Central memory CD8-positive, alpha-beta T cell (primary cell): ENCODE measurements around the gene CLEC16A.

Experiments used
- ATAC-seq: fragments of 150-1000 bp; cut with Tn5 transposase; replicated peaks from 2 replicates; pipeline ENCODE4 v1.10.0; 2022; ENCODE audit warnings: mild to moderate bottlenecking, moderate FRiP score, moderate number of reproducible peaks; ENCODE audit not compliant: poor library complexity, severe bottlenecking; ENCODE audit errors: extremely low read depth
- DNase-seq, 2 donors: peaks; one replicate each; pipeline ENCODE4 v3.0.0; 2021; ENCODE audit warnings: low spot score in 2 of 2
- H3K27ac Mint-ChIP-seq: one replicate; pipeline ENCODE4 v1.8.0; 2022; ENCODE audit warnings: low read depth, mild to moderate bottlenecking, moderate library complexity, mixed read lengths
- H3K27me3 Mint-ChIP-seq: one replicate; pipeline ENCODE4 v1.8.0; 2022; ENCODE audit warnings: mixed read lengths
- H3K36me3 Mint-ChIP-seq: one replicate; pipeline ENCODE4 v1.8.0; 2022; ENCODE audit warnings: mild to moderate bottlenecking, moderate library complexity, mixed read lengths; ENCODE audit not compliant: insufficient read depth
- H3K4me1 Mint-ChIP-seq: one replicate; pipeline ENCODE4 v1.8.0; 2022; ENCODE audit warnings: mixed read lengths
- H3K4me3 Mint-ChIP-seq: one replicate; pipeline ENCODE4 v1.8.0; 2022; ENCODE audit warnings: mild to moderate bottlenecking, moderate library complexity, mixed read lengths
- H3K9me3 Mint-ChIP-seq: one replicate; pipeline ENCODE4 v1.8.0; 2022; ENCODE audit warnings: mixed read lengths

CLEC16A gene

GRCh38 chr16:10980813-10981212 lies 36.4 kb downstream of the CLEC16A start:
- Mint-ChIP-seq H3K4me3 (no peak overlapping the region), H3K27me3 (no peaks in the 10 kb centered on the region), H3K9me3 (no peaks in the 10 kb centered on the region), H3K27ac (no peak overlapping the region), H3K4me1 (no peaks in the 10 kb centered on the region), H3K36me3 (peaks cover 13% of the 10 kb centered on the region)
- ATAC-seq (no peak), DNase-seq (no peak)

- Mint-ChIP-seq H3K4me1 (no peaks in the 10 kb centered on the region), H3K27me3 (no peaks in the 10 kb centered on the region), H3K9me3 (no peaks in the 10 kb centered on the region), H3K4me3 (no peak overlapping the region), H3K27ac (no peak overlapping the region), H3K36me3 (peaks cover 16% of the 10 kb centered on the region)
- DNase-seq (no peak), ATAC-seq (peak; percentile 32)
Observed at GRCh38 chr16:10981697-10982216, 37.4 kb downstream of the CLEC16A start.

- H3K9me3 Mint-ChIP-seq: no peaks in the 10 kb centered on the region
- H3K27ac Mint-ChIP-seq: no peak overlapping the region
- peaks cover 14% of the 10 kb centered on the region for H3K36me3 Mint-ChIP-seq
- ATAC-seq: no peak
- H3K4me3 Mint-ChIP-seq: no peak overlapping the region
- no peaks in the 10 kb centered on the region for H3K27me3 Mint-ChIP-seq
- H3K4me1 Mint-ChIP-seq: peaks cover 6% of the 10 kb centered on the region
- DNase-seq: no peak
Observed at GRCh38 chr16:10982465-10983150, 38.2 kb downstream of the CLEC16A start.

- Mint-ChIP-seq H3K36me3 (peaks cover 12% of the 10 kb centered on the region), H3K9me3 (no peaks in the 10 kb centered on the region), H3K27me3 (no peaks in the 10 kb centered on the region), H3K27ac (no peak overlapping the region), H3K4me1 (peaks cover 11% of the 10 kb centered on the region), H3K4me3 (no peak overlapping the region)
- ATAC-seq (no peak), DNase-seq (no peak)
Observed at GRCh38 chr16:10983159-10983558, 38.8 kb downstream of the CLEC16A start.

GRCh38 chr16:10984509-10984908 lies 40.1 kb downstream of the CLEC16A start:
- no peak overlapping the region for H3K4me3 Mint-ChIP-seq
- no peak overlapping the region for H3K27ac Mint-ChIP-seq
- H3K27me3 Mint-ChIP-seq: no peaks in the 10 kb centered on the region
- ATAC-seq (no peak), DNase-seq (no peak)
- H3K4me1 Mint-ChIP-seq: peaks cover 20% of the 10 kb centered on the region
- H3K9me3 Mint-ChIP-seq: no peaks in the 10 kb centered on the region
- peaks cover 9% of the 10 kb centered on the region for H3K36me3 Mint-ChIP-seq

- H3K36me3 Mint-ChIP-seq: peaks cover 16% of the 10 kb centered on the region
- no peak for DNase-seq
Observed at GRCh38 chr16:10987361-10988163, 43.2 kb downstream of the CLEC16A start.

GRCh38 chr16:10988164-10988803 lies 43.9 kb downstream of the CLEC16A start:
- DNase-seq (no peak), ATAC-seq (no peak)
- Mint-ChIP-seq H3K27me3 (no peaks in the 10 kb centered on the region), H3K36me3 (peaks cover 18% of the 10 kb centered on the region), H3K4me3 (peak overlapping the region; percentile 51), H3K27ac (peak overlapping the region; percentile 35), H3K9me3 (no peaks in the 10 kb centered on the region), H3K4me1 (peaks cover 27% of the 10 kb centered on the region)

More at GRCh38 chr16:10987361-10988163, 43.2 kb downstream of the CLEC16A start:
- ATAC-seq: no peak
- Mint-ChIP-seq H3K27me3 (no peaks in the 10 kb centered on the region), H3K4me3 (peak overlapping the region; percentile 51), H3K9me3 (no peaks in the 10 kb centered on the region), H3K4me1 (peaks cover 27% of the 10 kb centered on the region), H3K27ac (peak overlapping the region; percentile 35)

- DNase-seq (no peak), ATAC-seq (no peak)
- Mint-ChIP-seq H3K27ac (no peak overlapping the region), H3K4me3 (no peak overlapping the region), H3K27me3 (no peaks in the 10 kb centered on the region), H3K4me1 (peaks cover 27% of the 10 kb centered on the region), H3K9me3 (no peaks in the 10 kb centered on the region), H3K36me3 (peaks cover 18% of the 10 kb centered on the region)
Observed at GRCh38 chr16:10988879-10989278, 44.5 kb downstream of the CLEC16A start.

GRCh38 chr16:10989559-10989958 lies 45.2 kb downstream of the CLEC16A start:
- Mint-ChIP-seq H3K4me3 (no peak overlapping the region), H3K9me3 (no peaks in the 10 kb centered on the region), H3K27me3 (no peaks in the 10 kb centered on the region), H3K27ac (no peak overlapping the region), H3K36me3 (peaks cover 17% of the 10 kb centered on the region), H3K4me1 (peaks cover 27% of the 10 kb centered on the region)
- ATAC-seq (no peak), DNase-seq (no peak)

- Mint-ChIP-seq H3K4me3 (no peak overlapping the region), H3K36me3 (peaks cover 19% of the 10 kb centered on the region), H3K9me3 (no peaks in the 10 kb centered on the region), H3K4me1 (peaks cover 27% of the 10 kb centered on the region), H3K27me3 (no peaks in the 10 kb centered on the region), H3K27ac (no peak overlapping the region)
- no peak for ATAC-seq
- DNase-seq: no peak
Observed at GRCh38 chr16:10990378-10990777, 46.0 kb downstream of the CLEC16A start.

GRCh38 chr16:10992112-10992511 lies 47.7 kb downstream of the CLEC16A start:
- Mint-ChIP-seq H3K9me3 (no peaks in the 10 kb centered on the region), H3K36me3 (peaks cover 15% of the 10 kb centered on the region), H3K4me3 (no peak overlapping the region), H3K4me1 (peaks cover 35% of the 10 kb centered on the region), H3K27me3 (no peaks in the 10 kb centered on the region), H3K27ac (no peak overlapping the region)
- ATAC-seq: no peak
- DNase-seq: no peak

GRCh38 chr16:10992797-10993196 lies 48.4 kb downstream of the CLEC16A start:
- peaks cover 15% of the 10 kb centered on the region for H3K36me3 Mint-ChIP-seq
- no peak for DNase-seq
- ATAC-seq: no peak
- no peaks in the 10 kb centered on the region for H3K9me3 Mint-ChIP-seq
- peaks cover 28% of the 10 kb centered on the region for H3K4me1 Mint-ChIP-seq
- H3K4me3 Mint-ChIP-seq: no peak overlapping the region
- H3K27ac Mint-ChIP-seq: no peak overlapping the region
- H3K27me3 Mint-ChIP-seq: no peaks in the 10 kb centered on the region
